ENCODE data around the gene C11orf86. TPM values are rescaled to one million over a fixed set of nuclear protein-coding genes. Genes with fewer than 3 reads are reported as not detected.
"Not testable (repeated sequence)": the region's sequence is repeated elsewhere in the genome, so short reads cannot be mapped to it uniquely, and the experiment has no call there.

Gene C11orf86
- total RNA-seq, 1 experiment from 2014 or later, result not detected

DNA sequence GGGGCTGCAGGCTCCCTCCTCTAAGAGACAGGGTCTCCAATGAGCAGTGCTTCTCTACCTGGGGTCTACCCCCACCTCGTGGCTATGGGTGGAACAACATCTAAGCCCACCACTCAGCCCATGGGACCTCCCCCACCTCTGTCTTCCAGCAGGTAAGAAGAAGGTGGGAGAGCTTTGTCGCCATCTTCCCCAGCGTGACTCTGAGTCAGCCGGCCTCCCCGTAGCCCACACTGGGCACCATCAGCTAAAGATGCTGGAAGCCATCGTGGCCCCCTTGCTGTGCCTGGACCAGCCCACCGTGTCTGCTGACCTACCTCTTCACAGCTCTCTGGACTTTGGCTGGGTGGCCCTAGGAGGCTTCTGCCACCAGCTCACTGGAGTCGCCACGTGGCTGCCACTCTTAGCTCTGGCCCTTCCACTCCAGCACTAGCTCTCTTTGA is 944 bp downstream of the C11orf86 start:
- Histone ChIP-seq H3K27me3 (no peaks in the 10 kb centered on the region), H3K4me1 (no peaks in the 10 kb centered on the region; the same call in 1 of the 2 replicates), H3K36me3 (no peaks in the 10 kb centered on the region), H3K27ac (no peak overlapping the region), H3K4me3 (no peak overlapping the region), H3K9me3 (replicated peaks) (no peaks in the 10 kb centered on the region)
- peak; percentile 29 to 59 for DNase-seq

- no peak for DNase-seq
- no peaks in the 10 kb centered on the region for H3K36me3 ChIP-seq
- H3K27me3 ChIP-seq, result no peaks in the 10 kb centered on the region
- H3K4me1 ChIP-seq, result no peaks in the 10 kb centered on the region
- H3K9me3 ChIP-seq (replicated peaks), result no peaks in the 10 kb centered on the region
- H3K27ac ChIP-seq, result no peak overlapping the region
- no peak overlapping the region for H3K4me3 ChIP-seq
Observed at GRCh38 chr11:66976925-66977324, 1.8 kb downstream of the C11orf86 start.

DNA sequence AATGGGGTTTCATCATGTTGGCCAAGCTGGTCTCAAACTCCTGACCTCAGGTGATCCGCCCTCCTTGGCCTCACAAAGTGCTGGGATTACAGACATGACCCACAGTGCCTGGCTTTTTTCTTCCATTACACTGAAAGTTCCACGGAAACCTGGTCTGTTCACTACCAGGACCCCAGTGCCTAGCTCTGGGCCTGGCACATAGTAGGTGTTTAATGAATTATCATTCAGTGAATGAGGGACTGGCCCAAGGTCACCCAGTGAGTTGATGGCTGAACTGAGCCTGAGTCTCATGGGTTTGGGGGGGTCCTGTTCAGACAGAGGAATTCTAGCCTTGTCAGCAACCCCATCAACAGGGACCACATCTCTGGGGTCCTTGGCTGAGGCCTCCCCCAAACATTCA is 3.1 kb downstream of the C11orf86 start:
- Histone ChIP-seq H3K4me1 (peaks cover 4% of the 10 kb centered on the region; the same call in 1 of the 2 replicates), H3K27me3 (no peaks in the 10 kb centered on the region), H3K36me3 (no peaks in the 10 kb centered on the region), H3K4me3 (no peak overlapping the region), H3K27ac (no peak overlapping the region), H3K9me3 (replicated peaks) (no peaks in the 10 kb centered on the region)
- DNase-seq, result no peak

DNA sequence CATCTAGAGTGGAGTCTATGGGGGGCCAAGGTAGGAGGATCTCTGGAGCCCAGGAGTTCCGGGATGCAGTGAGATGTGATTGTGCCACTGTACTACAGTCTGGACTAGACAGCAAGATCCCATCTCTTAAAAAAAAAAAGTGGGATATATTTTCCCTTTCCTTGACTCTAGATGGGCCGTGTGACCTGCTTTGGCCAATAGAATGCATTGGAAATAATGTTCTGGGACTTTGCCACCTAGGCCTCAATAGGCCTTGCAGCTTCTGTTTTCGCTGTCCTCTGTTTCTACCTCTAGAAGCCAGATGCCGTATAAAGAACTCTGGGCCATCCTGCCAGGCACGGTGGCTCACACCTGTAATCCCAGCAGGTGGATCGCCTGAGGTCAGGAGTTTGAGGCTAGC is 3.6 kb downstream of the C11orf86 start:
- Histone ChIP-seq H3K27ac (no peak overlapping the region), H3K9me3 (replicated peaks) (no peaks in the 10 kb centered on the region), H3K4me1 (peaks cover 4% of the 10 kb centered on the region; the same call in 1 of the 2 replicates), H3K36me3 (no peaks in the 10 kb centered on the region), H3K27me3 (no peaks in the 10 kb centered on the region), H3K4me3 (no peak overlapping the region)
- DNase-seq, result no peak

DNA sequence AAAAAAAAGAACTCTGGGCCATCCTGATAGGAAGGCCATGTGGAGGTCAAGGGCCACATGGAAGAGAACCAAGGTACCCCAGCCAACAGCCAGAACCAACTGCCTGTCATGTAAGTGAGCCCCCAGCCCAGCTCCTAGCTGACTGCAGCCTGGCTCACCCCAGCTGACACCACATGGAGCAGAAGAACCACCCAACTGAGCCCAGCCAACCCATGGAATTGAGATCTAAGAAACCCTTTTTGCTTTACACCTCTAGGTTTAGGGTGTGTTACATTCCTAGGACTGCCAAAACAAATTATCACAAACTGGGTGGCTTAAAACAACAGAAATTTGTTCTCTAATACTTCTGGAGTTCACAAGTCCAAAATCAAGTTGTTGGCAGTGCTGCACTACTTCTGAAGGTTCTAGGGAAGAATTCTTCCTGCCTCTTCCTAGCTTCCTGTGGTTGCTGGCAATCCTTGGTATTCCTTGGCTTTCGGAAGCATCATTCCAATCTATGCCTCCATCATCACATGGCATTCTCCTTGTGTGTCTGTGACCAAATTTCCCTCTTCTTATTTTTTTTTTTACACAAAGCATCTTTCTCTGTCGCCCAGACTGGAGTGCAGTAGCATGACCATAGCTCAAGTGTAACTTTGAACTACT is 4.4 kb downstream of the C11orf86 start:
- H3K27ac ChIP-seq, result no peak overlapping the region
- no peaks in the 10 kb centered on the region for H3K9me3 ChIP-seq (replicated peaks)
- no peak overlapping the region for H3K4me3 ChIP-seq
- DNase-seq, result no peak
- no peaks in the 10 kb centered on the region for H3K27me3 ChIP-seq
- H3K4me1 ChIP-seq, result peaks cover 4% of the 10 kb centered on the region; the same call in 1 of the 2 replicates
- no peaks in the 10 kb centered on the region for H3K36me3 ChIP-seq

DNA sequence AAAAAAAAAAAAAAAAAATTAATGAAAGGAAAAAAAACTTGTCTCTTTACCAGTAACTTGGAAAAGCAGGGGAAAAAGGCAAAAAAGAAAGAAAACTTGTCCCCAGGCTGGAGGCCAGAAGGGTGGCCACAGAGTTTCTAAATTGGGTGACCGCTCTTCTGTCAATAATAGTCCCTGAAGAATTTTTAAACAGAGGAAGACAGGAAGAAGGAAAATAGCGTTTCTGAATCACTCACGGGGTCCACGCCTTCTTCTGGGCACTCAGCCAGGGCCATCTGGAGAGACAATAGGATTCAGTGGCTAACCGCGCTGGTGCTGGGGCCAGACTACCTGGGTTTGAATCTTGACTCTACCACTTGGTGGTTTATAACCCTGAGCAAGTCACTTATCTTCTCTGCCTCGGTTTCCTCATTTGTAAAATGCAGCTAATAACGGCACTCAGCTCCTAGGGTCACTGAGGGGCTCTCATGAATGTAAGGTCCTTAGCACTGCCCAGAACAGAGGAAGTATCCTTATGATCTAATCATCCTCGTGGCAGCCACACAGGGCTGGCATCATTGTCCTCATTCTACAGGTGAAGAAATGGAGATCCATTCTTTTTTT is 7.0 kb downstream of the C11orf86 start:
- Histone ChIP-seq H3K36me3 (no peaks in the 10 kb centered on the region), H3K27ac (no peak overlapping the region), H3K9me3 (replicated peaks) (no peaks in the 10 kb centered on the region)

DNA sequence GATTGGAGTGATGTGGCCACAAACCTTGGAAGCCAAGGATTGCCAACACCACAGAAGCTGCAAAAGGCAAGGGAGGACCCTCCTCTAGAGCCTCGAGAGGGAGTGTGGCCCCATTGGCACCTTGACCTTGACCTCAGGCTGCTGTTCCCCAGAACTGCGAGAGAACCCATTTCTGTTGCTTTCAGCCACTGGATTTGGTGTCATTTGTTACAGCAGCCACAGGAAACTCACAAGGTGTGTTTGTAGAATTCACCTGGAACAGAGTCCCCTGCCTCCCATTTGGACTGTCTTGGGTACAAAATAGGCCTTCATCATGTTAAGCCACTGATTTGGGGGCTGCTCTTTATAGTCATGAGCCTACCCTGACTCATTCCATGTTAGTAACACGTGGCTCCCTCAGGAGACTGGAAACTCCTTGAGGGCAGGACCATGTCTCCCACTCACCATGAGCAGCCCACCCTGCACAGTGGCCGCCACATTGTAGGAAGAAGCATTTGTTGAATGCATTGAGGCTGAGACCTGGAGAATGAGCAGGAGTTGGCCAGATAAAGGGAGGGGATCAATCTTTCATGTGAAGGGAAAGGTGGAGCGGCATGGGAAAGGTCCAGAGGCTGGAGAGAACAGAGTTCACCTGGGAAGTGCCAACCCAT is 8.3 kb downstream of the C11orf86 start:
- Histone ChIP-seq H3K36me3 (no peaks in the 10 kb centered on the region), H3K27ac (no peak overlapping the region), H3K4me1 (peaks cover 4% of the 10 kb centered on the region; the same call in 1 of the 2 replicates), H3K4me3 (no peak overlapping the region), H3K27me3 (no peaks in the 10 kb centered on the region), H3K9me3 (replicated peaks) (no peaks in the 10 kb centered on the region)
- no peak for DNase-seq

More for the DNA sequence above, 7.0 kb downstream of the C11orf86 start:
- DNase-seq, result peak; percentile 80 to 84
- Histone ChIP-seq H3K4me3 (no peak overlapping the region), H3K27me3 (no peaks in the 10 kb centered on the region), H3K4me1 (peaks cover 4% of the 10 kb centered on the region; the same call in 1 of the 2 replicates)

GRCh38 chr11:66985508-66986177 is 10.5 kb downstream of the C11orf86 start:
- Histone ChIP-seq H3K4me1 (peaks cover 4% of the 10 kb centered on the region; the same call in 1 of the 2 replicates), H3K36me3 (no peaks in the 10 kb centered on the region), H3K9me3 (replicated peaks) (no peaks in the 10 kb centered on the region), H3K4me3 (no peak overlapping the region), H3K27me3 (no peaks in the 10 kb centered on the region), H3K27ac (no peak overlapping the region)
- DNase-seq, result no peak

DNA sequence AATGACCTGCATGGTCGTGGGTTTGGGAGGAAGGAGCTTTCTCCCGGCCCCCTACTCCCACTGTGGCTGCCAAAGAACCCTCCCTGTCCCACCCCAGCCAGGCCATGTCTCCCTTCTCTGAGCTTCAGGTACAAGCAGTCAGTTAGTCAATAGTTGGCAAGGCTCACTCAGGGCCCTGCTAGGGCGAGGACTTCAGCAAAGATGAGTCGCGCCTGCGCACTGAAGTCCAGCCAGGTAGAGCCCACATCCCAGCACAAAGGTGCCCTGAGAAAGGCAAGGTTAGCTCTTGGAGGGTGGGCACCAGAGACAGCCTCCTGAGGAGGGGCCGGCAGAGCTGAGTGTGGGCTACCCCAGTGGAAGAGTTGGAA is 11.1 kb downstream of the C11orf86 start:
- no peak overlapping the region for H3K27ac ChIP-seq
- no peak overlapping the region for H3K4me3 ChIP-seq
- H3K4me1 ChIP-seq, result peaks cover 4% of the 10 kb centered on the region; the same call in 1 of the 2 replicates
- H3K36me3 ChIP-seq, result no peaks in the 10 kb centered on the region
- no peaks in the 10 kb centered on the region for H3K9me3 ChIP-seq (replicated peaks)
- no peaks in the 10 kb centered on the region for H3K27me3 ChIP-seq
- DNase-seq, result no peak

- Histone ChIP-seq H3K27ac (no peak overlapping the region), H3K27me3 (no peaks in the 10 kb centered on the region), H3K4me1 (peaks cover 1% of the 10 kb centered on the region; the same call in 1 of the 2 replicates), H3K36me3 (no peaks in the 10 kb centered on the region), H3K9me3 (replicated peaks) (no peaks in the 10 kb centered on the region), H3K4me3 (no peak overlapping the region)
- DNase-seq, result no peak
Observed at GRCh38 chr11:66987158-66987620, 12.1 kb downstream of the C11orf86 start.

DNA sequence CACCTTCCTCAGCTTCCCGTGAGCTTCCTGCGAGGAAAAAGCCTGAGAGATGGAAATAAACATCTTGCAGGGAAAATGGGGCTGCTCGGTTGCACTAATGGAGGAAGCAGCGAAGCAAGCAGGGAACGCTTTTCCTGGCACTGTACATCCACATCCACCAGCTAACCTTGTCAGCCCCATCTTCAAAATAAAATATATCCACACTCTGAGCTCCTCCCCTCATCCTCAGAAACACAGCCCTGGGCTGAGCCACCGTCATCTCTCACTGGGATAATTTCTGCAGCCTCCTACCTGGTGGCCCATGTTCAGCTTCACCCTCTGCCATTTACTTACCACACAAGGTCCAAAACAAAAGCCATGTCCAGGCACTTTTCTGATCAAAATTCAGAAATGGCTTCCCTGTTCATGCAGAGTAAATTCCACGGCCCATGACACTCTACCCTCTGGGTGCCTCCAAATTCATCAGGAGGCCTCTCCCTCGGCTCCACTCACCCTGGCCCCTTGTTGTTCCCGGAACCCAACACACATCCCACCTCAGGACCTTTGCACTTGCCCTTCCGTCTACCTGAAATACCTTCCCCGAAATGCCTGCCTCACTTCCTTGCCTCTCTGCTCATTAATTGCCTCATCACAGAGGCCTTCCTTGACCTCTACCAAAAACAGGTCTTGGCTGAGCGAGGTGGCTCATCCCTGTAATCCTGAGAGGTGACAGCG is 13.0 kb downstream of the C11orf86 start:
- no peaks in the 10 kb centered on the region for H3K27me3 ChIP-seq
- no peaks in the 10 kb centered on the region for H3K4me1 ChIP-seq
- no peak overlapping the region for H3K4me3 ChIP-seq
- no peaks in the 10 kb centered on the region for H3K9me3 ChIP-seq (replicated peaks)
- H3K36me3 ChIP-seq, result no peaks in the 10 kb centered on the region
- H3K27ac ChIP-seq, result no peak overlapping the region
- DNase-seq, result no peak

- DNase-seq; H3K4me1 ChIP-seq; H3K27ac ChIP-seq; H3K27me3 ChIP-seq; H3K9me3 ChIP-seq (replicated peaks); H3K36me3 ChIP-seq; H3K4me3 ChIP-seq: not testable (repeated sequence)
Observed at GRCh38 chr11:66988741-66989140, 13.6 kb downstream of the C11orf86 start.

- not testable (repeated sequence) for H3K4me1 ChIP-seq; DNase-seq; H3K27ac ChIP-seq; H3K4me3 ChIP-seq; H3K36me3 ChIP-seq; H3K9me3 ChIP-seq (replicated peaks); H3K27me3 ChIP-seq
Observed at GRCh38 chr11:66989360-66989759, 14.3 kb downstream of the C11orf86 start.

DNA sequence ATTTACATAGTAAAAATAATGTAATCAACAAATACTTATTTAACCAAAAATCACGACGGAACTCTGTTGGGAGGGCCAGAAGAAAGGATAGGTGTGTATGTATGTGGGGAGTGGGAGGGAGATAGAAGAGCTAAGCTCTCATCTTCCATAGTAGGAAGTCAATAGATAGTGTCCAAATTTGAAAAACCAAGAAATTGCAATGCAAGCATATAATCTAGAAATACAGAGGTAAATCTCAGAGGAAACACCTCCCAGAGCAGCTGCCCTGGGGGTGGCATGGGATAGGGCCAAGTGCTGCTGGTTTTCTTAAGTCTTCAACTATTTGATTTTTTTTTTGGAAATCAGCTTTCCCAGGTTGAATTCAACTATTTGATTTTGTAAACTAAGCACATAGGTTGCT is 16.9 kb downstream of the C11orf86 start:
- no peak overlapping the region for H3K4me3 ChIP-seq
- H3K4me1 ChIP-seq, result peaks cover 4% of the 10 kb centered on the region; the same call in 1 of the 2 replicates
- H3K27ac ChIP-seq, result no peak overlapping the region
- H3K9me3 ChIP-seq (replicated peaks), result no peaks in the 10 kb centered on the region
- no peaks in the 10 kb centered on the region for H3K36me3 ChIP-seq
- no peak for DNase-seq
- no peaks in the 10 kb centered on the region for H3K27me3 ChIP-seq

All from SJCRH30 (cell line).